Measurements from ENCODE around the gene DPH2.

DPH2 gene, protein sequence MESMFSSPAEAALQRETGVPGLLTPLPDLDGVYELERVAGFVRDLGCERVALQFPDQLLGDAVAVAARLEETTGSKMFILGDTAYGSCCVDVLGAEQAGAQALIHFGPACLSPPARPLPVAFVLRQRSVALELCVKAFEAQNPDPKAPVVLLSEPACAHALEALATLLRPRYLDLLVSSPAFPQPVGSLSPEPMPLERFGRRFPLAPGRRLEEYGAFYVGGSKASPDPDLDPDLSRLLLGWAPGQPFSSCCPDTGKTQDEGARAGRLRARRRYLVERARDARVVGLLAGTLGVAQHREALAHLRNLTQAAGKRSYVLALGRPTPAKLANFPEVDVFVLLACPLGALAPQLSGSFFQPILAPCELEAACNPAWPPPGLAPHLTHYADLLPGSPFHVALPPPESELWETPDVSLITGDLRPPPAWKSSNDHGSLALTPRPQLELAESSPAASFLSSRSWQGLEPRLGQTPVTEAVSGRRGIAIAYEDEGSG

GRCh38 chr1:43969746-43970466 is at the start of gene DPH2:
Gene DPH2, plus strand, starts transcription at chr1:43970010. Its CDS starts 166 bp downstream, at chr1:43970176.
- DNase-seq (ENCODE audit: low spot score) = peak; percentile 97

- no peak for DNase-seq (ENCODE audit: low spot score)
Observed at GRCh38 chr1:43921022-43921421, 48.8 kb upstream of the DPH2 start.

DNA sequence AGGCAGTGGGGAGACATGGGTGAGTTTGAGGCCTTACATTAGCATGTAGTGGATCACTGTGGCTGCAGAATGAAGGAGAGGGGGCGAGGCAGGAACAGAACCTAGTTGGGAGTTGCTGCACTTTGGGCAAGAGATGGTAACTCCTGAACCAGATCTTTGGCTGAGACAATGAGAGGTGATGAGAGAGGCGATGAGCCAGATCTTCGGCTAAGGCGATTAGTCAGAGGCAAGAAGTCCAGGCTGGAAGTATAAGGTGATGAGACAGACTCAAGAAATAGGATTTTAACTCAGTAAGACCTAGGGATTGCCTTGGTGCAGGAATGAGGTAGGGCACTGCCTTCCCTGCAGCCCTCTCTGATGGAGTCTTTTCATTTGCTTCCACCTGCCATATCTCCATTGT is 45.3 kb upstream of the DPH2 start:
- DNase-seq (ENCODE audit: low spot score) = no peak

GRCh38 chr1:43925846-43926245 is 44.0 kb upstream of the DPH2 start:
- no peak for DNase-seq (ENCODE audit: low spot score)

DNA sequence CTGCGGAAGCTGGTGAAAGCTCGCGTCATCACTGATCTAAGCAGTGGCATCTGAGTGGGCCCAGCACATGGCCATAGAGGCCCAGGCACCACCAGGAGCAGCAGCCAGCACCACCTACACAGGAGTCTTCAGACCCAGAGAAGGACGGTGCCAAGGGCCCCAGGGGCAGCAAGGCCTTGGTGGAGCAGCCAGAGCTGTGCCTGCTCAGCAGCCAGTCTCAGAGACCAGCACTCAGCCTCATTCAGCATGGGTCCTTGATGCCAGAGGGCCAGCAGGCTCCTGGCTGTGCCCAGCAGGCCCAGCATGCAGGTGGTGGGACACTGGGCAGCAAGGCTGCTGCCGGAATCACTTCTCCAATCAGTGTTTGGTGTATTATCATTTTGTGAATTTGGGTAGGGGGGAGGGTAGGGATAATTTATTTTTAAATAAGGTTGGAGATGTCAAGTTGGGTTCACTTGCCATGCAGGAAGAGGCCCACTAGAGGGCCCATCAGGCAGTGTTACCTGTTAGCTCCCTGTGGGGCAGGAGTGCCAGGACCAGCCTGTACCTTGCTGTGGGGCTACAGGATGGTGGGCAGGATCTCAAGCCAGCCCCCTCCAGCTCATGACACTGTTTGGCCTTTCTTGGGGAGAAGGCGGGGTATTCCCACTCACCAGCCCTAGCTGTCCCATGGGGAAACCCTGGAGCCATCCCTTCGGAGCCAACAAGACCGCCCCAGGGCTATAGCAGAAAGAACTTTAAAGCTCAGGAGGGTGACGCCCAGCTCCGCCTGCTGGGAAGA is 39.5 kb upstream of the DPH2 start:
- no peak for DNase-seq (ENCODE audit: low spot score)

GRCh38 chr1:43930949-43931275 is 38.9 kb upstream of the DPH2 start:
- no peak for DNase-seq (ENCODE audit: low spot score)

- DNase-seq (ENCODE audit: low spot score) = no peak
Observed at GRCh38 chr1:43931711-43932660, 37.8 kb upstream of the DPH2 start.

GRCh38 chr1:43932786-43933385 is 36.9 kb upstream of the DPH2 start:
- no peak for DNase-seq (ENCODE audit: low spot score)

DNA sequence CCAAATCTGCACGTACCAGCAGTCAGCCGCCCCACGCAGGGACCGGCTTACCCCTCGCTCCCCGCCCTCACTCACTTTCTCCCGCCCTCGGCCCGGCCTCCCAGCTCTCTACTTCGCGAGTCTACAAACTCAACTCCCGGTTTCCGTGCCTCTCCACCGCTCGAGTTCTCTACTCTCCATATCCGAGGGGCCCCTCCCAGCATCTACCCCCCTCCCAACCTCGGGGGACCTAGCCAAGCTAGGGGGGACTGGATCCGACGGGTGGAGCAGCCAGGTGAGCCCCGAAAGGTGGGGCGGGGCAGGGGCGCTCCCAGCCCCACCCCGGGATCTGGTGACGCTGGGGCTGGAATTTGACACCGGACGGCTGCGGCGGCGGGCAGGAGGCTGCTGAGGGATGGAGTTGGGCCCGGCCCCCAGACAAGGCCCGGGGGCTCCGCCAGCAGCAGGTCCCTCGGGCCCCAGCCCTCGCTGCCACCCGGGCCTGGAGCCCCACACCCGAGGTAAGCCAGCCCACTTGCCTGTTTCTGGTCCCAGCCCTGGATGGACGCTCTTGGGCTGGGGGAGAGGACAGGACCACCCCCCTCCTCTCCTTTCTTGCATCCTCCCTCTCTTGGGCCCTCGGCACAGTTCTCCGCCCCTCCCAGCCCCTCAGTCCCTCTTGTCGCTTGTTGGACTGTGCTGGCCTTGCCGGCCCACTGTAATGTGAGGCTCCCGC is 36.3 kb upstream of the DPH2 start, which contains the start of gene ARTN:
TSS of gene ARTN (plus strand) at position 416 of the 715 bp plus-strand sequence. CDS start 1,856 bp downstream, outside the sequence.
- DNase-seq (ENCODE audit: low spot score) = no peak

GRCh38 chr1:43934101-43934985 is 35.5 kb upstream of the DPH2 start:
- DNase-seq (ENCODE audit: low spot score) = peak; percentile 55

DNA sequence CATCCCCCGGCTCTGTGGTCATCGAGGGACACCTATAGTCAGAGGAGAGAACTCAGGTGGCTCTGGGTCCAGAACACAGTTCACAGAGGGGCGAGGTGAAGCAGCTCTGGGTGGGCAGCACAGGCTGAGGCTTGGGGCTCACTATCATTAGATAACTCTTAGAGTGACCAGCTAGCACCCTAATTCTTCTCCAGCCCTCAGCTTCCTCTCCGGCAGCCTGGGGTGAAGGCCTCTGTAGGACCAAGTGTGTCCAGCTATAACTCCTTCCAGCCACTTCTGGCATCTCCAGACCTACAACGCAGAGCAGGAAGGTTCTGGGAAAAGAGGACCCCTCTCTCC is 34.9 kb upstream of the DPH2 start:
- DNase-seq (ENCODE audit: low spot score) = no peak

DNA sequence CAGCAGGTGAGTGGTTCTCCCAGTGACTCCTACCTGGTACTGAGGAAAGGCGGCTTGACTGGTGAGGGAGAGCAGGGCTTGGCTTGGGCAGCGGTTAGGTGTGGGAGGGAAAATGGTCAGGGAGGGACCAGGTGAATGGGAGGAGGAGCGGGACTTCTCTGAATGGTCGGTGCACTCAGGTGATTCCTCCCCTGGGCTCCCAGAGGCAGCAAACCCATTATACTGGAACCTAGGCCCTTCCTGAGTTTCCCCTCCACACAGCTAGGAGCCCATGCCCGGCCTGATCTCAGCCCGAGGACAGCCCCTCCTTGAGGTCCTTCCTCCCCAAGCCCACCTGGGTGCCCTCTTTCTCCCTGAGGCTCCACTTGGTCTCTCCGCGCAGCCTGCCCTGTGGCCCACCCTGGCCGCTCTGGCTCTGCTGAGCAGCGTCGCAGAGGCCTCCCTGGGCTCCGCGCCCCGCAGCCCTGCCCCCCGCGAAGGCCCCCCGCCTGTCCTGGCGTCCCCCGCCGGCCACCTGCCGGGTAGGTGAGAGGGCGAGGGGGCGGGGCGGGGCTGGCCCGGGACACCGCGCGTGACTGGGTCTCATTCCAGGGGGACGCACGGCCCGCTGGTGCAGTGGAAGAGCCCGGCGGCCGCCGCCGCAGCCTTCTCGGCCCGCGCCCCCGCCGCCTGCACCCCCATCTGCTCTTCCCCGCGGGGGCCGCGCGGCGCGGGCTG is 33.9 kb upstream of the DPH2 start:
- DNase-seq (ENCODE audit: low spot score) = no peak

- DNase-seq (ENCODE audit: low spot score) = no peak
Observed at GRCh38 chr1:43936431-43937151, 33.2 kb upstream of the DPH2 start.

DNA sequence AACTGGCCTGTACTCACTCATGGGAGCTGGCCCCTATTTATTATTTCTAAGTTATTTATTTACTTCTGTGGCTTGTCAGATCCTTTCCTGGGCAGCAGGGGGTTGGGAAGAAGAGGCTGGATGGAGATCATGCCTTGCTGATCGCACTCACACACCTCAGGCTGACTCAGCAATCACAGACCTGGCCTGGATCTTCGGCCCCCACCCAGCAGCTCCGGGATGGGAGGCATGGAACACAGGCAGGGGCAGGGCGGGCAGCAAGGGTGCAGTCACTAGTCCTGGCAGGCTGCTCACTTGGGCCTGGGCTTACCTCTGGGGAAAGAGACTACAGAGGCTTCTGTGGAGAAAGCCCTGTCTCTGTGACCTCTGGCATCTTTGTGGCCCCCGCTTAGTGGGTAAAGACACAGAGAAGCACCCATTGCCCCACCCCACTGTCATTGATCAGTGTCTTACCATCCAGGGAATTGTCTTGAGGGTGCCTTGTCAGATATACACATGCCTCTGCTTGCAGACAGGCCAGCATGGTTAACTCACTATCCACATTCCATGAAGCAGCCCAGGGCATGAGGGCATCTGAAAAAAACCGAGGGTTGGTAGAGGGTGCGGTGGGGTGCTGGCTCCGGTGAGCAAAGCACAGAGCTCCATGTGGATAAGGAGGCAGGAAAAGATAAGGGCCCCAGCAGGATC is 32.5 kb upstream of the DPH2 start:
- DNase-seq (ENCODE audit: low spot score) = no peak

DNA sequence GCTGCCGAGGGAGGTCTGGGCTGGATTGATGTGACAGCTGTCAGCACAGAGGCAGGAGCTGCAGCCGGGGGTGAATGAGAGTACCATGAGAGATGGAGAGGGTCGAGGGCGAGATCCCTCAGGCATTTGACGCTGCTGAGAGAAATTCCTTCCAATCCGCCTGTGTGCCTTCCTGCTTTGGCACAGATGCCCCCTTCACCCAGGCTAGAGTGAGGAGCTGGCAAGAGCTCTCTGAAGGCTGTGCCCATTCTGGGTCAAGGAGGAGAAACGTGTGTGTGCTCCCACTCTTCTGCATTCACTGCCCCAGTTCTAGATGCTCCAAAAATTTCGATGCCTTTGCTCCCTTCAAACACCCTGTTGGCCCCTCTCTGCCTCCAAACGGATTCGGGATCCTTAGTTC is 31.4 kb upstream of the DPH2 start:
- DNase-seq (ENCODE audit: low spot score) = no peak

- no peak for DNase-seq (ENCODE audit: low spot score)
Observed at GRCh38 chr1:43938892-43939587, 30.8 kb upstream of the DPH2 start.

DNA sequence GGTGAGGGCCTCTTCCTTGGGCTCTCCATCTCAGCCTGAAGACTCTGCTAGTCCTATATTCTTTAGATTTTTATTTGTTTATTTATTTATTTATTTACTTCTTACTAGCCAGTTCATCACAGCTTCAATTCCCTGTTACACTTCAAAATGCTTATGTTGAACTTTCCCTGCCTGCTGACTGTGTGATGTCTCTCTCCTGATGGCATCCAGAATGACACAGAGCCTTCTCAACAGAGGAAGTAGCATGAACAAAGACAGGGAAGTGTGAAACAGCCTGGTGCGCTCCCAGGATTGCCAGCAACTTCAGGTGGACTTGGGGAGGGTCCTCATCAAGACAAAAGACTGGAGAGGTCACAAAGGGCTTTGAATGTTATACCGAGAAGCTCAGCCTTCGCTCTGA is 27.4 kb upstream of the DPH2 start:
- no peak for DNase-seq (ENCODE audit: low spot score)

Data from LoVo (cell line).